HG03575 (cell line): ENCODE results near the gene CTNNA2.

Experiments
- ATAC-seq: cut with Tn5 transposase; IDR thresholded peaks from one replicate; pipeline ENCODE4 v1.9.1; 2021; ENCODE audit not compliant: unreplicated experiment, insufficient number of reproducible peaks, low FRiP score; ENCODE audit errors: extremely low read depth

Gene CTNNA2

GRCh38 chr2:79512442-79513401 lies at the start of gene CTNNA2:
TSS of gene CTNNA2 (plus strand) at chr2:79513051.
- ATAC-seq = no peak

- ATAC-seq = no peak
Observed at GRCh38 chr2:79487399-79487798, 25.5 kb upstream of the CTNNA2 start.

GRCh38 chr2:79511320-79511951 lies 1.4 kb upstream of the CTNNA2 start:
- no peak for ATAC-seq

GRCh38 chr2:79513711-79514110 lies 860 bp downstream of the CTNNA2 start:
- no peak for ATAC-seq

- ATAC-seq = no peak
Observed at GRCh38 chr2:79529636-79530035, 16.8 kb downstream of the CTNNA2 start.

- no peak for ATAC-seq
Observed at GRCh38 chr2:79530443-79530842, 17.6 kb downstream of the CTNNA2 start.

- ATAC-seq = no peak
Observed at GRCh38 chr2:79547568-79547967, 34.7 kb downstream of the CTNNA2 start.

GRCh38 chr2:79552653-79553052 lies 39.8 kb downstream of the CTNNA2 start:
- no peak for ATAC-seq

- no peak for ATAC-seq
Observed at GRCh38 chr2:79554899-79555298, 42.0 kb downstream of the CTNNA2 start.

- ATAC-seq = no peak
Observed at GRCh38 chr2:79564065-79564464, 51.2 kb downstream of the CTNNA2 start.

GRCh38 chr2:79569048-79569447 lies 56.2 kb downstream of the CTNNA2 start:
- ATAC-seq = no peak

GRCh38 chr2:79573895-79574674 lies 61.2 kb downstream of the CTNNA2 start:
- no peak for ATAC-seq

GRCh38 chr2:79576451-79576850 lies 63.6 kb downstream of the CTNNA2 start:
- ATAC-seq = no peak

- no peak for ATAC-seq
Observed at GRCh38 chr2:79578952-79579351, 66.1 kb downstream of the CTNNA2 start.

- no peak for ATAC-seq
Observed at GRCh38 chr2:79580175-79580574, 67.3 kb downstream of the CTNNA2 start.

- ATAC-seq = no peak
Observed at GRCh38 chr2:79585701-79586433, 73.0 kb downstream of the CTNNA2 start.

GRCh38 chr2:79591281-79591680 lies 78.4 kb downstream of the CTNNA2 start:
- ATAC-seq = no peak

- ATAC-seq = no peak
Observed at GRCh38 chr2:79593237-79593867, 80.5 kb downstream of the CTNNA2 start.
